NCI-H526 treated with DMSO at 0.1 percent for 48 hours (cell line): ENCODE data around the gene RIMKLB.

Source experiments
- DNase-seq: peaks from one replicate; lab custom pipeline; 2025; lab: John Stamatoyannopoulos, UW

Gene RIMKLB

GRCh38 chr12:8697476-8698131 is at the start of gene RIMKLB:
Gene RIMKLB (plus strand): TSS chr12:8697991. CDS start chr12:8713867, 15,876 bp downstream.
- DNase-seq, result peak; percentile 61

- DNase-seq, result no peak
Measured at GRCh38 chr12:8648576-8649205, 49.1 kb upstream of the RIMKLB start.

GRCh38 chr12:8655421-8655820 is 42.4 kb upstream of the RIMKLB start:
- DNase-seq, result no peak

- no peak for DNase-seq
Measured at GRCh38 chr12:8658346-8658745, 39.4 kb upstream of the RIMKLB start.

- no peak for DNase-seq
Measured at GRCh38 chr12:8661016-8661415, 36.8 kb upstream of the RIMKLB start.

GRCh38 chr12:8661751-8662150 is 36.0 kb upstream of the RIMKLB start:
- no peak for DNase-seq

GRCh38 chr12:8662593-8662992 is 35.2 kb upstream of the RIMKLB start, which contains the start of gene MFAP5:
Gene MFAP5 (minus strand): TSS chr12:8662826. CDS start chr12:8662104, 722 bp downstream.
- DNase-seq, result no peak

- DNase-seq, result no peak
Measured at GRCh38 chr12:8664228-8664913, 33.4 kb upstream of the RIMKLB start.

GRCh38 chr12:8665759-8666158 is 32.0 kb upstream of the RIMKLB start:
- no peak for DNase-seq

- no peak for DNase-seq
Measured at GRCh38 chr12:8667270-8667669, 30.5 kb upstream of the RIMKLB start.

GRCh38 chr12:8668441-8668840 is 29.4 kb upstream of the RIMKLB start:
- DNase-seq, result no peak

- DNase-seq, result no peak
Measured at GRCh38 chr12:8672381-8672780, 25.4 kb upstream of the RIMKLB start.

- no peak for DNase-seq
Measured at GRCh38 chr12:8675591-8676036, 22.2 kb upstream of the RIMKLB start.

GRCh38 chr12:8676651-8677050 is 21.1 kb upstream of the RIMKLB start:
- DNase-seq, result no peak

GRCh38 chr12:8677362-8677761 is 20.4 kb upstream of the RIMKLB start:
- no peak for DNase-seq

GRCh38 chr12:8678661-8679111 is 19.1 kb upstream of the RIMKLB start:
- DNase-seq, result no peak

- no peak for DNase-seq
Measured at GRCh38 chr12:8680533-8680932, 17.3 kb upstream of the RIMKLB start.

GRCh38 chr12:8681129-8681884 is 16.5 kb upstream of the RIMKLB start:
- no peak for DNase-seq

- no peak for DNase-seq
Measured at GRCh38 chr12:8685051-8685450, 12.7 kb upstream of the RIMKLB start.

- no peak for DNase-seq
Measured at GRCh38 chr12:8687846-8688601, 9.8 kb upstream of the RIMKLB start.

- DNase-seq, result no peak
Measured at GRCh38 chr12:8689681-8690080, 8.1 kb upstream of the RIMKLB start.

- DNase-seq, result peak; percentile 80
Measured at GRCh38 chr12:8692573-8692972, 5.2 kb upstream of the RIMKLB start.
